Loucy (cell line): ENCODE data around the gene DDX24.

Experiments
- CTCF ChIP-seq: fragments of 200-600 bp; sonication (generic); conservative IDR thresholded peaks from 2 replicates; pipeline ENCODE4 v1.5.1; 2014; ENCODE audit warnings: mild to moderate bottlenecking, antibody characterized with exemption, low read length
- EZH2phosphoT487 ChIP-seq: fragments of 200-600 bp; IDR thresholded peaks from 2 replicates; pipeline ENCODE4 v1.6.1; 2018; ENCODE audit warnings: antibody characterized with exemption, mild to moderate bottlenecking, moderate library complexity, borderline replicate concordance

- TF ChIP-seq CTCF = no peak
- no peak for TF ChIP-seq EZH2phosphoT487
Observed at GRCh38 chr14:94101748-94102147, 20.7 kb upstream of the DDX24 start.
